Measurements from ENCODE around the gene PDPN.
"Not testable (repeated sequence)": the region's sequence is repeated elsewhere in the genome, so short reads cannot be mapped to it uniquely, and the experiment has no call there.

The PDPN gene

GRCh38 chr1:13583595-13583965 is at the start of gene PDPN:
TSS of gene PDPN (plus strand) at chr1:13583832. CDS start at chr1:13584034, 202 bp downstream.
- no peak for DNase-seq

DNA sequence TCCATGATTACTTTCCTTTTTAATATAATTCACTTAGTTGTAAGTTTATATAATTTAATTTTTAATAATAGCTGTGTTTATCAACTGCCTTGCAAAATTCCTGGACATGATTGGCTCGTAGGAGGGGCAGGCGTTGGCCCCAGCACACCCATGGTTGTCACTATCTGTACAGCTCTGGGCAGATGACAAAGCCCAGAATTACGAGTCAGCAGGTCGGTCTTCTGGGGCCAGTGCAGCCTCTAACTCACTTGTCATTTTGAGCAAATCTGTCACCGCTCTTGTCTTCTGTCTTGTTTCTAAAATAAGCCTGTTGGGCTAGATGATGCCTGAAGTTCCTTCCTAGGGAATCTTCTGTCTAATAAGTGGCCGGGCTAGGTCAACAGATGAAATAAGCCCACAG is 48.4 kb upstream of the PDPN start:
- DNase-seq, result no peak

GRCh38 chr1:13536571-13536970 is 47.1 kb upstream of the PDPN start:
- no peak for DNase-seq

DNA sequence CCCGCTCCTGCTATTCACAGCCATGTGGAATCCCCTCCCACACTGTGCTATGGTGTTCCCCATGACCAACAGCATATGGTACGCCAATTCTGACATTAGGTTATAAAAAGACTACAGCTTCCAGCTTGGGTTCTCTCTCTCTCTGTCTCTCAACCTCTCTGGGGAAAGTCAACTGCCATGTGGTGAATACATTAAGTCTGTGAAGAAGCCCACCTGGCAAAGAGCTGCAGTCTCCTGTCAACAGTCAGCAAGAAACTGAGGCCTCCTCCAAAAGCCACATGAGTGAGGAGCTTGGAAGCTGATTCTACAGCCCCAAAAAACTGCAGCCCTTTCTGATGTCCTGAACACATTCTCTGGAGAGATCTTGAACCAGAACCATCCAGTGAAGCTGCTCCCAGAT is 44.8 kb upstream of the PDPN start:
- DNase-seq, result no peak

- no peak for DNase-seq
Measured at GRCh38 chr1:13539683-13540082, 43.9 kb upstream of the PDPN start.

GRCh38 chr1:13540866-13541265 is 42.8 kb upstream of the PDPN start:
- no peak for DNase-seq

GRCh38 chr1:13541435-13542215 is 42.0 kb upstream of the PDPN start:
- DNase-seq, result no peak

GRCh38 chr1:13543451-13544220 is 40.0 kb upstream of the PDPN start:
- DNase-seq, result no peak

DNA sequence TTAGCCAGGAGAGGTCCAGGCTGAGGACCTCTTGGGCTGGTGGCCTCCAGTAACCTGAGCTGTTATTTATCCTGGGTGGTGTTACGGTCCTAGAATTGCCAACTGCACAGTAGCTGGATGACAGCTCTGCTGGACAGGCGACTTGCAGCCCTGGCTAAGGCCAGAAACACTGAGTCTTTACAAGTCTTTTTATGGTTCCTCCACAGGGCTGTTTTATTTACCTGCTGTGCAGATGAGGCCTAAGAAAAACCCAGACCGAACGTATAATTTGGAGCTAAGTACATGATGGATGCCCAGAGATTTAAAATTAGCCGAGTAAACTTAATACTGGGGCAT is 39.4 kb upstream of the PDPN start:
- no peak for DNase-seq

GRCh38 chr1:13546791-13547190 is 36.8 kb upstream of the PDPN start:
- DNase-seq, result no peak

DNA sequence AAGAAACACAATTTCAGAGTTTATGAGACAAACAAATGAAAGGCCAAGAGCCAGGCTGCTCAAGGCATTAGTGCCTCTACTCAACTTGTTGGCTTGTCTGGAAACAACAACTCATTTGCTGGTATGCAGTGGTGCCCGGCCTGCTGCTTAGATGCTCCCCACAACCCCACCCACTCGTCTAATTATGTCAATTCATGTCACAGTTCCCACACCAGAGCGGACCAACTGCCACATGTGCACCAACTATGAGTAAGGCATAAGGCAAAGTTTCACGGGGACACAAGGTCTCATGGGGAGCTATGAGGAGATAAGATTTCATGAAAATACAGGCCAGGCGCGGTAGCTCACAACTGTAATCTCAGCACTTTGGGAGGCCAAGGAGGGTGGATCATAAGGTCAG is 35.4 kb upstream of the PDPN start:
- no peak for DNase-seq

GRCh38 chr1:13549021-13549420 is 34.6 kb upstream of the PDPN start:
- DNase-seq, result no peak

DNA sequence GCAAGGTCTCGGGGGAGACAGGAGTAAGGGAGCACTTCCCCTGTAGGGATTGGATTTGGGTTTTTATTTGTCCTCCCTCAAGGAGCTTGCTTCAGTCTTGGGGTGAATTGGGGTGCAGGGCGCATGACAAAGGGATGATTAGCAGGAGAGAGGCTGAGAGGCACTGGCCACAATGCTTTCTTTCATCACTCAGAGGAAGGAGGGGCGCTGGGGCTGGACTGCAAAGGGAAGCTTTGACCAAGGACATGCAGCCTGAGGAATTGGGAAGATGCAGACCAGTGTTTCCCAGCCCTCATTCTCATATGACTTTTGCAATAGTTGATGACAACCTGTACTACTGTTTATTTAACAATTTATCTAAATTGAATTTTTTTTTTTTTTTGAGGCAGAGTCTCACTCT is 34.1 kb upstream of the PDPN start:
- DNase-seq, result no peak

DNA sequence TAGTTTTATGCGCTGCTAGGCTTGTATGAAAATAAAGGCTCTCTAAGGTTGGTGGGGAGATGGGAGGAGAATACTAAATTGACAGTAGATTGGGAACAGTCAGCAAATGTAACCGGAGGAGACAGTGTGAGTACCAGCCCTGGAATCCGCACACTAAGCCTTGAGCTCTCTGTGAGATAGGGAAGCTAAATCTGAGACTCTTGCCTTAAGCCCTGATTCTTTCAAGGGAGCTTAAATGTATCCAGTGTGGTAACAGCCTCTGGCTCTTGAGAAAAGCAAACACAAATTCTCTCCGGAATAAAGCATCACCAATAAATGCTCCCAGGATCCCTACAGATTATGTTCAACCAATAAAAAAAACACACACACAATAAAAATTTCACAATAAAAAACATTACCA is 33.0 kb upstream of the PDPN start:
- no peak for DNase-seq

DNA sequence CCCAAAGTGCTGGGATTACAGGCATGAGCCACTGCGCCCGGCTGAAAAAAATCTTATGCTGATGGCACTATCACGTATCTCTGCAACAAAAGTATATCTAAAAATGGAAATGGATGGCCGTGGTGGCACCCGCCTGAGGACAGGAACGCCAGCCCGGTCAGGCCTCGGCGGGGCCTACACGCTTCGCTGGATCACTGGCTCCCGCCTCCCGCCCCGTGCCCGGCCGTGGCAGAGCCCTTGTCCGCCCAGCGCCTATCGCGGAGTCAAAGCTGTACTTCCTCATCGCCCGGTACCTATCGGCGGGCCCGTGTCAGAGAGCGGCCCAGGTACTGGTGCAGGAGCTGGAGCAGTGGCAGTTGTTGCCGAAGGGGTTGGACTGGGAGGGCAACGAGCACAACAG is 28.8 kb upstream of the PDPN start:
- no peak for DNase-seq

GRCh38 chr1:13556224-13556764 is 27.3 kb upstream of the PDPN start:
- no peak for DNase-seq

GRCh38 chr1:13560541-13560940 is 23.1 kb upstream of the PDPN start:
- DNase-seq, result no peak

GRCh38 chr1:13562981-13563380 is 20.7 kb upstream of the PDPN start:
- not testable (repeated sequence) for DNase-seq

DNA sequence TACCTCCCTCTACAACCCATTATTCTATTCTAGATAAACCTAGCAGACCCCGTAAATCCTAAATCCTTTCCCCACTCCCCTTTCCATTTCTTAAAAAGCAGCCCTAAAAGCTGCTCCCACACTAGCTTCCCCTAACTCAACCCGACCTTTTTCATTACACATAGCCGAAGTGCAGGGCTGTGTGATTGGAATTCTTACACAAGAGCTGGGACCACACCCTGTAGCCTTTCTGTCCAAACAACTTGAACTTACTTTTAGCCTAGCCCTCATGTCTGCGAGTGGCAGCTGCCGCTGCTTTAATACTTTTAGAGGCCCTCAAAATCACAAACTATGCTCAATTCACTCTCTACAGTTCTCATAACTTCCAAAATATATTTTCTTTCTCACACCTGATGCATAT is 19.6 kb upstream of the PDPN start:
- DNase-seq, result no peak

- not testable (repeated sequence) for DNase-seq
Measured at GRCh38 chr1:13570435-13570834, 13.2 kb upstream of the PDPN start.

- no peak for DNase-seq
Measured at GRCh38 chr1:13570924-13571323, 12.7 kb upstream of the PDPN start.

DNA sequence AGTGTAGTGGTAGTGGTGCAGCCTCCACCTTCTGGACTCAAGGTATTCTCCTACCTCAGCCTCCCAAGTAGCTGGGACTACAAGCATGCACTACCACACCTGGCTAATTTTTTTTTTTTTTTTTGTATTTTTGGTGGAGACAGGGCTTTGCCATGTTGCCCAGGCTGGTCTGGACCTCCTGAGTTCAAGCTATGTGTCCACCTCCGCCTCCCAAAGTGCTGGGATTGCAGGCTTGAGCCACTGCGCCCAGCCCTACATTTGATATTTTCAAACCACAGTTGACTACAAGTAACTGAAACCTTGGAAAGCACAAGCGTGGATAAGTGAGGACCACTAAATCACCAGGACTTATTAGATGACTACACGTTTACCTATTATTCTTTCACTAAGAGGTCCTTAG is 10.0 kb upstream of the PDPN start:
- DNase-seq, result no peak

GRCh38 chr1:13576926-13577325 is 6.7 kb upstream of the PDPN start:
- DNase-seq, result no peak

DNA sequence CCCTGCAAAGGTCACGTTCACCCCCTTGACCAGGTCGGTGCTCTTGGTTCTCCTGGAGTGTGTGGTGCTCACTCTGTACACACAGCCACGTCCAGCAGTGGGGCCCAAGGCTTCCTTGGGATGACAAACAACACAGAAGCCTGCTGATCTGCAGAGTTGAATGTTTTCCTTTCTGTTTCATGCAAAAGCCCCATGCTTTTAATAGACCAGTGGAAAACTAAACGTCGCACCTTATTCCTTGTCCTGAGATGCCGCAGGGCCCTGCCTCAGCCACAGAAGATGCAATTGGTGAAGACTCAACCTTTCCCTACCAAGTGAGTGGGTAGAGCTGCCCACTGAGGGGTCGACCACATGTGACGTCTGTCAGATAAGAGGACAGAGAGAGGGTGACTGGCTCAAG is 5.8 kb upstream of the PDPN start:
- no peak for DNase-seq
